Lung (tissue), 12 donors: ENCODE measurements around the gene ANKRD44. TPM values are rescaled to one million over a fixed set of nuclear protein-coding genes. Genes with fewer than 3 reads are reported as not detected.

Experiments used
- ATAC-seq: fragments of 200-7000 bp; cut with Tn5 transposase; one replicate; pipeline ENCODE4 v1.9.1; 2020; ENCODE audit warnings: moderate number of reproducible peaks; ENCODE audit not compliant: insufficient read depth, low FRiP score
- DNase-seq, 3 donors: peaks; one replicate each; pipeline ENCODE4 v3.0.0-alpha.2; 2013 to 2017
- H3K27ac ChIP-seq, 2 donors: one replicate each; pipeline ENCODE4 v1.5.1; 2013; ENCODE audit warnings: mild to moderate bottlenecking in 2 of 2, moderate library complexity in 2 of 2, control low read depth in 1 of 2, inconsistent platforms in 1 of 2, low read depth in 1 of 2, low read length in 1 of 2
- H3K27me3 ChIP-seq, 3 donors: one replicate each; pipeline ENCODE4 v1.5.1; 2013; ENCODE audit warnings: low read length in 2 of 3; ENCODE audit not compliant: control insufficient read depth in 3 of 3, insufficient read depth in 3 of 3
- H3K36me3 ChIP-seq, 4 donors: one replicate each; pipeline ENCODE4 v1.5.1; 2013; ENCODE audit warnings: low read length in 4 of 4, mild to moderate bottlenecking in 1 of 4, moderate library complexity in 1 of 4; ENCODE audit not compliant: control insufficient read depth in 4 of 4, insufficient read depth in 4 of 4
- H3K4me1 ChIP-seq, 5 donors: one replicate each; pipeline ENCODE4 v1.5.1; 2013; ENCODE audit warnings: low read length in 5 of 5, mild to moderate bottlenecking in 2 of 5, moderate library complexity in 1 of 5; ENCODE audit not compliant: control insufficient read depth in 5 of 5, insufficient read depth in 5 of 5
- H3K4me3 ChIP-seq: one replicate; pipeline ENCODE4 v1.5.1; 2013; ENCODE audit warnings: mild to moderate bottlenecking, control low read depth, moderate library complexity
- H3K9ac ChIP-seq, 2 donors: one replicate each; pipeline ENCODE4 v1.5.1; 2013; ENCODE audit warnings: low read length in 2 of 2, control low read depth in 1 of 2; ENCODE audit not compliant: insufficient read depth in 1 of 2
- H3K9me3 ChIP-seq, 4 donors: one replicate each; pipeline ENCODE4 v1.5.1; 2013; ENCODE audit warnings: low read length in 3 of 4, mild to moderate bottlenecking in 1 of 4, moderate library complexity in 1 of 4; ENCODE audit not compliant: control insufficient read depth in 4 of 4, insufficient read depth in 3 of 4
- WGBS, 2 donors: extraction: QIAGEN DNeasy Blood & Tissue Kit; methylation state at CpG; one replicate each; pipeline ENCODE4 v1.1.7; 2013; 5-methylcytosine and 5-hydroxymethylcytosine counted together
- polyA plus RNA-seq, 2 donors: library from polyadenylated mRNA; stranded (reverse); fragments of 200-250 nt; gene quantifications; one replicate each; pipeline ENCODE4 v1.2.1, GENCODE V29; 2013
- total RNA-seq, 2 donors: library from RNA; depleted of rRNA in 1 of 2; stranded (reverse); fragments of >200 nt in 1 of 2; gene quantifications; one replicate each; pipeline ENCODE4 v1.2.1, GENCODE V29; 2014 to 2021
- TF ChIP-seq, protein P1 (sequence below): IDR thresholded peaks from 2 replicates; pipeline ENCODE4 v1.5.1; 2012; ENCODE audit warnings: mild to moderate bottlenecking; ENCODE audit errors: control extremely low read depth, extremely low read depth
- donor health status: control.
- donor health status: control.
- donor health status: Bipolar disorder and iron deficiency.
- donor health status: healthy.
- donor health status: DM: yes; HTN: yes; CAD: no.

The ANKRD44 gene
- total and polyA plus RNA-seq, 4 donors: 7.1 to 73.8 (median 20.3) TPM

DNA sequence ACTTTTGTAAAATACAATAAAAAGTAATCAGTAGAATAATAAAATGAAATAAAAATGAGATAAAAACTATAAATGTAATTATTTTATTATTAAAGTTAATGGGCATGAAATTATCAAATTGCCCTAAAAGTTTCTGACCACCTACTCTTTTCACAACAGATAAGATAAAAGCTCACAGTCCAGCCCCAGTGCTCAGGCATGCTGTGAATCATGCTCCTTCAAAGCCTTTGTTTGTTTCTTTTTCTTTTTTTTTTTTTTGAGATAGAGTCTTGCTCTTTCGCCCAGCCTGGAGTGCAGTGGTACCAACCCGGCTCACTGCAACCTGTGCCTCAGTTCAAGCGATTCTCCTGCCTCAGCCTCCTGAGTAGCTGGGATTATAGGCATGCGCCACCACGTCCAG lies 181.7 kb downstream of the ANKRD44 start:
- 92 to 96% methylated on average over 5 of the region's 5 CpGs for WGBS, 2 donors
- Histone ChIP-seq H3K27ac (no peak overlapping the region), H3K9me3 (no peaks in the 10 kb centered on the region), H3K9ac (no peak overlapping the region), H3K36me3 (peaks cover 0 to 8% (median 0%) of the 10 kb centered on the region in 4 donors), H3K4me3 (no peak overlapping the region), H3K4me1 (no peaks in the 10 kb centered on the region), H3K27me3 (no peaks in the 10 kb centered on the region)
- ATAC-seq: no peak
- no peak for DNase-seq
- TF ChIP-seq, protein P1, sequence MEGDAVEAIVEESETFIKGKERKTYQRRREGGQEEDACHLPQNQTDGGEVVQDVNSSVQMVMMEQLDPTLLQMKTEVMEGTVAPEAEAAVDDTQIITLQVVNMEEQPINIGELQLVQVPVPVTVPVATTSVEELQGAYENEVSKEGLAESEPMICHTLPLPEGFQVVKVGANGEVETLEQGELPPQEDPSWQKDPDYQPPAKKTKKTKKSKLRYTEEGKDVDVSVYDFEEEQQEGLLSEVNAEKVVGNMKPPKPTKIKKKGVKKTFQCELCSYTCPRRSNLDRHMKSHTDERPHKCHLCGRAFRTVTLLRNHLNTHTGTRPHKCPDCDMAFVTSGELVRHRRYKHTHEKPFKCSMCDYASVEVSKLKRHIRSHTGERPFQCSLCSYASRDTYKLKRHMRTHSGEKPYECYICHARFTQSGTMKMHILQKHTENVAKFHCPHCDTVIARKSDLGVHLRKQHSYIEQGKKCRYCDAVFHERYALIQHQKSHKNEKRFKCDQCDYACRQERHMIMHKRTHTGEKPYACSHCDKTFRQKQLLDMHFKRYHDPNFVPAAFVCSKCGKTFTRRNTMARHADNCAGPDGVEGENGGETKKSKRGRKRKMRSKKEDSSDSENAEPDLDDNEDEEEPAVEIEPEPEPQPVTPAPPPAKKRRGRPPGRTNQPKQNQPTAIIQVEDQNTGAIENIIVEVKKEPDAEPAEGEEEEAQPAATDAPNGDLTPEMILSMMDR: no peak

DNA sequence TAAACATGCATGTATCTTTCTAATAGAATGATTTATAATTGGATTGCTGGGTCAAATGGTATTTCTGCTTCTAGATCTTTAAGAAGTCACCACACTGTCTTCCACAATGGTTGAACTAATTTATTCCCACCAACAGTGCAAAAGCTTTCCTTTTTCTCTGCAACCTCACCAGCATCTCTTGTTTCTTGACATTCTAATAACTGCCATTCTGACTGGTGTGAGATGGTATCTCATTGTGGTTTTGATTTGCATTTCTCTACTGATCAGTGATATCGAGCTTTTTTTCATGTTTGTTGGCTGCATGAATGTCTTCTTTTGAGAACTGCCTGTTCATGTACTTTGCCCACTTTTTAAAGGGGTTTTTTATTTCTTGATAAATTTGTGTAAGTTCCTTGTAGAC lies 182.5 kb downstream of the ANKRD44 start:
- Histone ChIP-seq H3K27me3 (no peaks in the 10 kb centered on the region), H3K9ac (no peak overlapping the region), H3K4me1 (no peaks in the 10 kb centered on the region), H3K9me3 (no peaks in the 10 kb centered on the region), H3K36me3 (peaks cover 0 to 8% (median 0%) of the 10 kb centered on the region in 4 donors), H3K27ac (no peak overlapping the region), H3K4me3 (no peak overlapping the region)
- 81 to 93% methylated on average over 1 of the region's 1 CpG for WGBS, 2 donors
- TF ChIP-seq, protein P1: no peak
- ATAC-seq (no peak), DNase-seq (no peak)

DNA sequence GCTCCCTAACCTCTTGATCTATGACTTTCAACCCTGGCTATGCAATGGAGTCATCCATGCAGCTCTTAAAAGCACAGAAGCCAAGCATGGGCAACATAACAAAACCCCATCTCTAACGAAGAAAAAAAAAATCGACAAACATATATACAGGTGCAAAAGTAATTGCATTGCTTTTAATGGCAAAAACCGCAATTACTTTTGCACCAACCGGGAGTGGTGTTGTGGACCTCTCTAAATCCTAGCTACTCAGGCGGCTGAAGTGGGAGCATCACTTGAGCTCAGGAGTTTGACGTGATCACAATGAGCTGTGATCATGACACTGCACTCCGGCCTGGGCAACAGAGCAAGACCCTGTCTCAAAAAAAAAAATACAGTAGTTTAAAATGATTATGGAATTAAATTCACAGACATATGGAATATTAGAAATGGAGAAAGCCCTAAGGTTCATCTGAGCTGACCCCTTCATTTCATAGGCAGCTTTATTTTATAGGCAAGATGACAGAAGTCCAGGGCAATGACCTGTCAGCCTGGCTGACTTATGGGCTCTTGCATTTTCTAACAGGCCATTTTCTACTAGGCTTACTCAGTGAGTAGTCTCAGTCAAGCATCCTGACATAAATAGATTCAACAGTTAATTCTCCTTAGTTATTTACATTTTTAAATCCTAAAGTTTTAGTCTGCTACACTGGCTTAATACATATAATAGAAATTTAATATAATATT lies 183.8 kb downstream of the ANKRD44 start:
- no peaks in the 10 kb centered on the region for H3K27me3 ChIP-seq
- TF ChIP-seq, protein P1: no peak
- no peak overlapping the region for H3K27ac ChIP-seq
- H3K4me1 ChIP-seq: no peaks in the 10 kb centered on the region
- no peak overlapping the region for H3K4me3 ChIP-seq
- no peak overlapping the region for H3K9ac ChIP-seq
- ATAC-seq (no peak), DNase-seq (no peak)
- 96 to 97% methylated on average over 7 of the region's 7 CpGs for WGBS, 2 donors
- no peaks in the 10 kb centered on the region for H3K9me3 ChIP-seq
- H3K36me3 ChIP-seq: peaks cover 0 to 7% (median 0%) of the 10 kb centered on the region in 4 donors
